Measurements from ENCODE around the gene DYNC2H1. TPM values are rescaled to one million over a fixed set of nuclear protein-coding genes. Genes with fewer than 3 reads are reported as not detected.
"Not testable (repeated sequence)": the region's sequence is repeated elsewhere in the genome, so short reads cannot be mapped to it uniquely, and the experiment has no call there.

Gene DYNC2H1
- total RNA-seq, 1 donor from 2014 or later, result 17.2 TPM

- Histone ChIP-seq H3K9ac (ENCODE audit: low read length) (no peak overlapping the region), H3K27ac (ENCODE audit: low read depth, low read length) (no peak overlapping the region), H3K4me1 (ENCODE audit: insufficient read depth, low read length) (no peaks in the 10 kb centered on the region), H4K20me1 (ENCODE audit: insufficient read depth, low read length) (no peaks in the 10 kb centered on the region), H3K9me3 (ENCODE audit: insufficient read depth, low read depth, low read length) (peaks cover 9% of the 10 kb centered on the region), H3K79me2 (ENCODE audit: insufficient read depth, low read length) (no peaks in the 10 kb centered on the region), H2AFZ (ENCODE audit: low read depth, low read length) (no peak overlapping the region), H3K27me3 (ENCODE audit: insufficient read depth, low read length) (no peaks in the 10 kb centered on the region), H3K4me3 (ENCODE audit: insufficient read depth, low read depth, low read length) (no peak overlapping the region), H3K4me2 (ENCODE audit: low read length) (no peak overlapping the region), H3K36me3 (ENCODE audit: insufficient read depth, low read length) (no peaks in the 10 kb centered on the region)
- H3K4me1 Mint-ChIP-seq (ENCODE audit: low read depth, unreplicated experiment), result no peaks in the 10 kb centered on the region
- peaks cover 23% of the 10 kb centered on the region for H3K9me3 Mint-ChIP-seq (ENCODE audit: unreplicated experiment)
- no peak for FAIRE-seq
- H3K27me3 Mint-ChIP-seq (ENCODE audit: low read depth, unreplicated experiment), result no peaks in the 10 kb centered on the region
- DNase-seq (ENCODE audit: low read depth), result no peak
- H3K36me3 Mint-ChIP-seq (ENCODE audit: low read depth, unreplicated experiment), result peaks cover 17% of the 10 kb centered on the region
- no peak for TF ChIP-seq EZH2 (IDR thresholded peaks at IDR 0.05; ENCODE audit: insufficient read depth, low read length)
- TF ChIP-seq CTCF (IDR thresholded peaks at IDR 0.05; ENCODE audit: insufficient read depth, low read depth, low read length), result no peak
- no peak overlapping the region for H3K4me3 Mint-ChIP-seq (ENCODE audit: unreplicated experiment)
- H3K27ac Mint-ChIP-seq (ENCODE audit: unreplicated experiment), result no peak overlapping the region
These were observed 263.7 kb downstream of the DYNC2H1 start for GRCh38 chr11:103372906-103373305.

- Mint-ChIP-seq H3K9me3 (ENCODE audit: unreplicated experiment) (peaks cover 23% of the 10 kb centered on the region), H3K36me3 (ENCODE audit: low read depth, unreplicated experiment) (peaks cover 17% of the 10 kb centered on the region)
- H3K4me2 ChIP-seq (ENCODE audit: low read length); FAIRE-seq; H3K27ac Mint-ChIP-seq (ENCODE audit: unreplicated experiment); H3K4me1 Mint-ChIP-seq (ENCODE audit: low read depth, unreplicated experiment); H3K27ac ChIP-seq (ENCODE audit: low read depth, low read length); H3K4me3 Mint-ChIP-seq (ENCODE audit: unreplicated experiment); H3K27me3 Mint-ChIP-seq (ENCODE audit: low read depth, unreplicated experiment); H3K4me1 ChIP-seq (ENCODE audit: insufficient read depth, low read length); H3K27me3 ChIP-seq (ENCODE audit: insufficient read depth, low read length); H2AFZ ChIP-seq (ENCODE audit: low read depth, low read length); H4K20me1 ChIP-seq (ENCODE audit: insufficient read depth, low read length); H3K9me3 ChIP-seq (ENCODE audit: insufficient read depth, low read depth, low read length); H3K9ac ChIP-seq (ENCODE audit: low read length); H3K36me3 ChIP-seq (ENCODE audit: insufficient read depth, low read length); H3K79me2 ChIP-seq (ENCODE audit: insufficient read depth, low read length); DNase-seq (ENCODE audit: low read depth); H3K4me3 ChIP-seq (ENCODE audit: insufficient read depth, low read depth, low read length): not testable (repeated sequence)
These were observed 265.0 kb downstream of the DYNC2H1 start for GRCh38 chr11:103374227-103374626.

GRCh38 chr11:103378931-103379330, 269.7 kb downstream of the DYNC2H1 start:
- Histone ChIP-seq H3K9ac (ENCODE audit: low read length) (no peak overlapping the region), H3K4me3 (ENCODE audit: insufficient read depth, low read depth, low read length) (no peak overlapping the region), H3K9me3 (ENCODE audit: insufficient read depth, low read depth, low read length) (peaks cover 9% of the 10 kb centered on the region), H3K27ac (ENCODE audit: low read depth, low read length) (no peak overlapping the region), H3K27me3 (ENCODE audit: insufficient read depth, low read length) (no peaks in the 10 kb centered on the region), H4K20me1 (ENCODE audit: insufficient read depth, low read length) (no peaks in the 10 kb centered on the region), H3K4me2 (ENCODE audit: low read length) (no peak overlapping the region), H2AFZ (ENCODE audit: low read depth, low read length) (no peak overlapping the region), H3K4me1 (ENCODE audit: insufficient read depth, low read length) (no peaks in the 10 kb centered on the region), H3K36me3 (ENCODE audit: insufficient read depth, low read length) (no peaks in the 10 kb centered on the region), H3K79me2 (ENCODE audit: insufficient read depth, low read length) (no peaks in the 10 kb centered on the region)
- no peak overlapping the region for H3K27ac Mint-ChIP-seq (ENCODE audit: unreplicated experiment)
- peaks cover 4% of the 10 kb centered on the region for H3K4me1 Mint-ChIP-seq (ENCODE audit: low read depth, unreplicated experiment)
- H3K9me3 Mint-ChIP-seq (ENCODE audit: unreplicated experiment), result peaks cover 17% of the 10 kb centered on the region
- H3K36me3 Mint-ChIP-seq (ENCODE audit: low read depth, unreplicated experiment), result peaks cover 8% of the 10 kb centered on the region
- no peak for DNase-seq (ENCODE audit: low read depth)
- FAIRE-seq, result no peak
- no peaks in the 10 kb centered on the region for H3K27me3 Mint-ChIP-seq (ENCODE audit: low read depth, unreplicated experiment)
- TF ChIP-seq CTCF (IDR thresholded peaks at IDR 0.05; ENCODE audit: insufficient read depth, low read depth, low read length) (no peak), EZH2 (IDR thresholded peaks at IDR 0.05; ENCODE audit: insufficient read depth, low read length) (no peak)
- no peak overlapping the region for H3K4me3 Mint-ChIP-seq (ENCODE audit: unreplicated experiment)
